ENCODE data around the gene MAD1L1. TPM values are rescaled to one million over a fixed set of nuclear protein-coding genes. Genes with fewer than 3 reads are reported as not detected.
A peak's percentile ranks its signal among the peaks of the same experiment; 100 is the strongest.

MAD1L1 gene
- total RNA-seq, 2 experiments from 2014 or later: 58.3 to 65.3 TPM

DNA sequence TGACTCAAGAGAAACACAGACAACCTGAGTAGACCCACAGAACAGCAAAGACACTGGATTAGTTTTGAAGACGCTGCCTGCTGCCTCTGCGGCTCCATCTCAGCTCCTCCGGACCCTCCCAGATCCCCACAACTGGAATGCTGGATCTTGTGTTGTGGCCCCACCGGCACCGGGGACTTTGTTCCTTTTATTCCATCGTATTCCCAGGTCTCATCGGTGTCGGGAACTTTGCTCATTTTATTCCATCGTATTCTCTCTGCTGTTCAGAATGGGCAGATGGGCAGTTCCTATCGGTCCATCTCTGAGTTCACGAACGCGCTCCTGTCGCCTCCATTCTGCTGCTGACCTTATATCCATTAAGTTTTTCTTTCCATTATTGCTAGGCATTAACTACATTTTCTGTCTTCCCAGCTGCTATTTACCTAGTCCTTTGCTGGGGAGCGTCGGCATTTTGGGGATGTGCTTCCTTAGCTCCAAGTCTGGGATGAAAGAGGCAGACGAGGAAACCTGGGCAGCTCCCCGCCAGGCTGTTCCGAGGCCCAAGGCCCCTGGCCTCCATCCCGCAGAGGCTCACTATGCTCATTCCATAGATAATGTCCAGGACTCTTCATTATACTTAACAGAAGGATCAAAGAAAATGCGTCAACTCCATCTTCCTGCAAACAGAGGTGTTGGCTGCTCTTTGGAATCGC, 192.4 kb downstream of the MAD1L1 start:
- peaks cover 52% of the 10 kb centered on the region for H3K4me1 ChIP-seq (ENCODE audit: insufficient read depth, low read length, poor library complexity, severe bottlenecking)
- peak overlapping the region; percentile 71 for H3K4me2 ChIP-seq (ENCODE audit: low read length)
- CTCF ChIA-PET (ENCODE audit: unreplicated experiment): interaction anchor here (1.0 to 1.4 kb wide), 2 partner anchors 12 to 25 kb away, joined by 3 to 4 read pairs; no protein-coding TSS in a partner anchor
- H3K27ac ChIP-seq (ENCODE audit: low read depth, low read length, poor library complexity, severe bottlenecking): peak overlapping the region; percentile 72
- POLR2A ChIA-PET: interaction anchor here (0.6 to 3.2 kb wide), 7 partner anchors 8 to 793 kb away, joined by 3 to 9 read pairs (median 3); no protein-coding TSS in a partner anchor
- no peak for DNase-seq (ENCODE audit: low spot score)
- H4K20me1 ChIP-seq (ENCODE audit: insufficient read depth, low read length): no peaks in the 10 kb centered on the region; the same call in 1 of the 2 replicates
- H3K4me3 ChIP-seq (ENCODE audit: low read depth, low read length, poor library complexity, severe bottlenecking): no peak overlapping the region
- no peaks in the 10 kb centered on the region for H3K9me3 ChIP-seq (ENCODE audit: low read length)
- H3K36me3 ChIP-seq (ENCODE audit: insufficient read depth, low read length): peaks cover 15% of the 10 kb centered on the region
- TF ChIP-seq, protein P1, sequence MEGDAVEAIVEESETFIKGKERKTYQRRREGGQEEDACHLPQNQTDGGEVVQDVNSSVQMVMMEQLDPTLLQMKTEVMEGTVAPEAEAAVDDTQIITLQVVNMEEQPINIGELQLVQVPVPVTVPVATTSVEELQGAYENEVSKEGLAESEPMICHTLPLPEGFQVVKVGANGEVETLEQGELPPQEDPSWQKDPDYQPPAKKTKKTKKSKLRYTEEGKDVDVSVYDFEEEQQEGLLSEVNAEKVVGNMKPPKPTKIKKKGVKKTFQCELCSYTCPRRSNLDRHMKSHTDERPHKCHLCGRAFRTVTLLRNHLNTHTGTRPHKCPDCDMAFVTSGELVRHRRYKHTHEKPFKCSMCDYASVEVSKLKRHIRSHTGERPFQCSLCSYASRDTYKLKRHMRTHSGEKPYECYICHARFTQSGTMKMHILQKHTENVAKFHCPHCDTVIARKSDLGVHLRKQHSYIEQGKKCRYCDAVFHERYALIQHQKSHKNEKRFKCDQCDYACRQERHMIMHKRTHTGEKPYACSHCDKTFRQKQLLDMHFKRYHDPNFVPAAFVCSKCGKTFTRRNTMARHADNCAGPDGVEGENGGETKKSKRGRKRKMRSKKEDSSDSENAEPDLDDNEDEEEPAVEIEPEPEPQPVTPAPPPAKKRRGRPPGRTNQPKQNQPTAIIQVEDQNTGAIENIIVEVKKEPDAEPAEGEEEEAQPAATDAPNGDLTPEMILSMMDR (conservative IDR thresholded peaks at IDR 0.05; ENCODE audit: low read length): no peak
- intact Hi-C loops (cut with micrococcal nuclease; ENCODE audit: unreplicated experiment): loop anchor here (2.0 kb wide), 3 partner anchors 26 to 100 kb away; no protein-coding TSS in a partner anchor
- no peak overlapping the region for H2AFZ ChIP-seq (ENCODE audit: low read length)
- no TSS peak for BruUV-seq (replicated peaks)
- no peaks in the 10 kb centered on the region for H3K79me2 ChIP-seq (ENCODE audit: insufficient read depth, low read depth, low read length)
- H3K9me2 ChIP-seq (ENCODE audit: insufficient read depth, low read length): no peaks in the 10 kb centered on the region

DNA sequence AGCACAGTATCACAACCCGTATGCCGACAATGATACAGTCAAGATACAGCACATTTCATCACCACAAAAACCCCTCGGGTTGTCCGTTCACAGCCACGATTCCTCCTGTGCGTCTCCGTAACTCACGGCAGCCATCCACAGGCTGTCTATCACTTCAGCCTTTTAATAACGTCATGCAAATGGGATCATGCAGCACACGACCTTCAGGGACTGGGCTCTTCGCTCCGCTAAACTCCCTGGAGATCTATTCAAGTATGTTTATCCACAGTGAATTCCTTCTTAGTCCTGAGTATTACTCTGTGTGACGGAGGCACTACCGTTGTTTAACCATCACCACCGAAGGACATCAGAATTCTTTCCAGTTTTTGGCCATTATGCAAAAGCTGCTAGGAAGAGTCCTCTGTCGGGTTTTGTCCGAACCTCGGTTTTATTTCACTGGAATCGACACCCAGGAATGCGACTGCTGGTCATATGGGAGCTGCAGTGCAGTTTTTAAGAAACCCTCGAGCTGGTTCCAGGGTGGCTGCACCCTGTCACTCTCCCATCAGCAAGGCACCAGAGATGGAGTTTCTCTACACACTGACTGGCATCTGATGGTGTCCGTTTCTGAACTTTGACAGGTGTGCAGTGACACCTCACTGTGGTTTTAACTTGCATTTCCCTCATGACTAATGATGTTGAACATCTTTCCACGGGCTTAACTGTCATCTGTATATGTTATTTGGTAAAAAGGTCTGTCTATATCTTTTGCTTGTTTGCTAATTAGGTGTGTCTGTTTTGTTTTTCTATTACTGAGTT, 193.6 kb downstream of the MAD1L1 start:
- DNase-seq (ENCODE audit: low spot score): peak; percentile 73
- POLR2A ChIA-PET: interaction anchor here (0.9 to 3.2 kb wide), 6 partner anchors 9 to 61 kb away, joined by 3 to 9 read pairs (median 4); no protein-coding TSS in a partner anchor
- Histone ChIP-seq H2AFZ (ENCODE audit: low read length) (peak overlapping the region; percentile 3; the same call in 1 of the 2 replicates), H3K4me3 (ENCODE audit: low read depth, low read length, poor library complexity, severe bottlenecking) (peak overlapping the region; percentile 57), H3K9me3 (ENCODE audit: low read length) (no peaks in the 10 kb centered on the region), H3K36me3 (ENCODE audit: insufficient read depth, low read length) (peaks cover 15% of the 10 kb centered on the region), H3K79me2 (ENCODE audit: insufficient read depth, low read depth, low read length) (no peaks in the 10 kb centered on the region), H3K4me1 (ENCODE audit: insufficient read depth, low read length, poor library complexity, severe bottlenecking) (peaks cover 52% of the 10 kb centered on the region), H3K27ac (ENCODE audit: low read depth, low read length, poor library complexity, severe bottlenecking) (peak overlapping the region; percentile 72), H3K4me2 (ENCODE audit: low read length) (peak overlapping the region; percentile 71), H4K20me1 (ENCODE audit: insufficient read depth, low read length) (no peaks in the 10 kb centered on the region; the same call in 1 of the 2 replicates), H3K9me2 (ENCODE audit: insufficient read depth, low read length) (no peaks in the 10 kb centered on the region)
- intact Hi-C loops (cut with micrococcal nuclease; ENCODE audit: unreplicated experiment): no loop called here
- TSS peak; percentile 52 for BruUV-seq (replicated peaks)
- TF ChIP-seq, protein P1 (conservative IDR thresholded peaks at IDR 0.05; ENCODE audit: low read length): 0 out of 2 replicates have a peak, but pooled peaks have one; percentile 25
- no peak for TF ChIP-seq EZH2phosphoT487 (IDR thresholded peaks at IDR 0.05; ENCODE audit: borderline replicate concordance, low read depth, low read length)
- CTCF ChIA-PET (ENCODE audit: unreplicated experiment): no interaction called here

Measured in OCI-LY7 (cell line).